Rectal smooth muscle tissue (tissue), 1 donor: ENCODE results near the gene USP24.

Source experiments
- H3K27ac ChIP-seq: one replicate; pipeline ENCODE4 v1.7.0; 2013; ENCODE audit warnings: low read depth, low read length, inconsistent platforms
- H3K27me3 ChIP-seq: one replicate; pipeline ENCODE4 v1.7.0; 2013; ENCODE audit warnings: low read length; ENCODE audit not compliant: control insufficient read depth, insufficient read depth
- H3K36me3 ChIP-seq: one replicate; pipeline ENCODE4 v1.7.0; 2013; ENCODE audit warnings: low read length; ENCODE audit not compliant: control insufficient read depth, insufficient read depth
- H3K4me1 ChIP-seq: one replicate; pipeline ENCODE4 v1.7.0; 2013; ENCODE audit warnings: low read length; ENCODE audit not compliant: control insufficient read depth, insufficient read depth
- H3K4me3 ChIP-seq: one replicate; pipeline ENCODE4 v1.7.0; 2013; ENCODE audit warnings: low read length
- H3K9ac ChIP-seq: one replicate; pipeline ENCODE4 v1.7.0; 2013; ENCODE audit warnings: low read length

USP24 gene, protein sequence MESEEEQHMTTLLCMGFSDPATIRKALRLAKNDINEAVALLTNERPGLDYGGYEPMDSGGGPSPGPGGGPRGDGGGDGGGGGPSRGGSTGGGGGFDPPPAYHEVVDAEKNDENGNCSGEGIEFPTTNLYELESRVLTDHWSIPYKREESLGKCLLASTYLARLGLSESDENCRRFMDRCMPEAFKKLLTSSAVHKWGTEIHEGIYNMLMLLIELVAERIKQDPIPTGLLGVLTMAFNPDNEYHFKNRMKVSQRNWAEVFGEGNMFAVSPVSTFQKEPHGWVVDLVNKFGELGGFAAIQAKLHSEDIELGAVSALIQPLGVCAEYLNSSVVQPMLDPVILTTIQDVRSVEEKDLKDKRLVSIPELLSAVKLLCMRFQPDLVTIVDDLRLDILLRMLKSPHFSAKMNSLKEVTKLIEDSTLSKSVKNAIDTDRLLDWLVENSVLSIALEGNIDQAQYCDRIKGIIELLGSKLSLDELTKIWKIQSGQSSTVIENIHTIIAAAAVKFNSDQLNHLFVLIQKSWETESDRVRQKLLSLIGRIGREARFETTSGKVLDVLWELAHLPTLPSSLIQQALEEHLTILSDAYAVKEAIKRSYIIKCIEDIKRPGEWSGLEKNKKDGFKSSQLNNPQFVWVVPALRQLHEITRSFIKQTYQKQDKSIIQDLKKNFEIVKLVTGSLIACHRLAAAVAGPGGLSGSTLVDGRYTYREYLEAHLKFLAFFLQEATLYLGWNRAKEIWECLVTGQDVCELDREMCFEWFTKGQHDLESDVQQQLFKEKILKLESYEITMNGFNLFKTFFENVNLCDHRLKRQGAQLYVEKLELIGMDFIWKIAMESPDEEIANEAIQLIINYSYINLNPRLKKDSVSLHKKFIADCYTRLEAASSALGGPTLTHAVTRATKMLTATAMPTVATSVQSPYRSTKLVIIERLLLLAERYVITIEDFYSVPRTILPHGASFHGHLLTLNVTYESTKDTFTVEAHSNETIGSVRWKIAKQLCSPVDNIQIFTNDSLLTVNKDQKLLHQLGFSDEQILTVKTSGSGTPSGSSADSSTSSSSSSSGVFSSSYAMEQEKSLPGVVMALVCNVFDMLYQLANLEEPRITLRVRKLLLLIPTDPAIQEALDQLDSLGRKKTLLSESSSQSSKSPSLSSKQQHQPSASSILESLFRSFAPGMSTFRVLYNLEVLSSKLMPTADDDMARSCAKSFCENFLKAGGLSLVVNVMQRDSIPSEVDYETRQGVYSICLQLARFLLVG (N-terminal part only)

DNA sequence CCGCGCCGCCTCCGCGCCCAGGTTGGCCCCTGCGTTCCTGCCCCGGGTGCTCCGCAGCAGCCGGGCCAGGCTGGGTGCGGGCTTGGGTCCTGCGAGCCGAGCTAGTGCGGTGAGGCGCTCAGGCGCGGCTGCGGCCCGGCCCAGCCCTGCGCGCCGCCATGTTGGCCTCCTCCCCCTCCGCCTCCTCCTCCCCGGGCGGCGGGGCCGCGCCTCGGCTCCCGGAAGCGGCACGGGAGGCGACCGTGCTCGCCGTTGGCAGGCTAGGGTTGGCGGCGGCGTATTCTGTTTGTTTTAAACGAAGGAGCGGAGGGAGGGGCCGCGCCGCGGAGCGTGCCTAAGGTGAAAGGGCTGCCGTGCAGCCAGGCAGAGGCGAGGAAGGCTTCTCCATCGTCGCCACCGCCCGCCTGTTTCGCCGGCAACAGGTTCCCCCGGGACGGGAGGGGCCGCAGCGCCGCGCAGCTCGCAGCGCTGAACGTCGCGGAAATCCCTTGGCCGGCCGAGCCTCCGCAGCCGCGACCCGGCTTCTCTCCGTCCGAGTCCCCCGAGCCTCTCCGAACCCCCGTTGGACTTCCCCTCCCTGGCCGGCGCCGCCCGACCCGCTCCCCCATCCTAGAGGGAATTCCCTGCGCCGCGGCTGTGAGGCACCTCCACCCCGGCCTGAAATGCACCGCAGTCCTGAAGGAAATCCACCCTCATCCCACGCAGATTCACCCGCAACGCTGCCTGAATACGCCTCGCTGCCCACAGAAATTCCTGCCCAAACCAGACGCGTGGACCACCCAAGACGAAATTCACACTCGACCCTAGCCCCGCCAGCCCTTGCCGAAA, at the start of gene USP24:
TSS of gene USP24 (minus strand) at position 171 of the 828 bp plus-strand sequence. CDS start 251 bp downstream, outside the sequence.
- Histone ChIP-seq H3K27ac (peak within 1 kb of the TSS; percentile 96), H3K9ac (peak within 1 kb of the TSS; percentile 94), H3K4me1 (peaks cover 15% of the 10 kb centered on the region), H3K27me3 (no peaks in the 10 kb centered on the region), H3K4me3 (peak within 1 kb of the TSS; percentile 92), H3K36me3 (no peaks in the 10 kb centered on the region)

GRCh38 chr1:55262822-55263221, 47.7 kb upstream of the USP24 start:
- no peak overlapping the region for H3K4me3 ChIP-seq
- no peaks in the 10 kb centered on the region for H3K4me1 ChIP-seq
- no peaks in the 10 kb centered on the region for H3K36me3 ChIP-seq
- no peak overlapping the region for H3K27ac ChIP-seq
- H3K27me3 ChIP-seq = no peaks in the 10 kb centered on the region
- H3K9ac ChIP-seq = no peak overlapping the region

DNA sequence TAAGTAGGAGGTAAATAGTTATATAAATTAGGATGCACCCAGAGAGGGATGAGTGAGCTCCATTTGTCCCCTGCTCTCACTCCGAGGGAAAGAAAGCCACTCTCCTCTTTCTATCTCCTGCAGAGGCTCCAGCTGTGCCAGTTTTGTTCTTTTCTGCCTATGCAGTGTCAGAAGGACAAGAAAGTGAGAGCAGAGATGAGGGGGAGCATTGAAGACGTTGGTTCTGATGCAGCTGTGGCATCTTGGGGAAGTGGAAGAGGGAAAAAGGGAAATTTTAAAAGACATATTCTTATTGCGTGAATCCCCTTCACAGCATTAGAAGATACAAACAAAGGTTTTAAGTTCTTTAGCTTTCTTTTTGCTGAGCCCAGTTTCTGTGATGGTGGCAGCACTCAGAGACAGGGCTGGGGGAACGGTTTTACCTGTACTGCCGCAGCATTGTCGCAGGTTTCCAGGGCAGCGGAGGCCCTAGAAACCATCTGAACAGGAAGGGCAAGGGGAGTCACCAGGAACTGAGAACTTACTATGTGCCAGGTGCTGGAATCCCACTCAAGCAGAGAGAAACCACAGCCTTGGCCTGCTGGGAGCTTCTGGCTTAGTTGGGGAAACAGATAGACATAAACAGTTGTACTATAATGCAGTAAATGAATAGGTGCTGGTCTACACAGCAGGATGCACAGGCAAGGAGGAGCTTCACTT, 44.9 kb upstream of the USP24 start:
- no peaks in the 10 kb centered on the region for H3K4me1 ChIP-seq
- H3K27me3 ChIP-seq = no peaks in the 10 kb centered on the region
- no peak overlapping the region for H3K9ac ChIP-seq
- no peak overlapping the region for H3K27ac ChIP-seq
- H3K4me3 ChIP-seq = no peak overlapping the region
- H3K36me3 ChIP-seq = no peaks in the 10 kb centered on the region

DNA sequence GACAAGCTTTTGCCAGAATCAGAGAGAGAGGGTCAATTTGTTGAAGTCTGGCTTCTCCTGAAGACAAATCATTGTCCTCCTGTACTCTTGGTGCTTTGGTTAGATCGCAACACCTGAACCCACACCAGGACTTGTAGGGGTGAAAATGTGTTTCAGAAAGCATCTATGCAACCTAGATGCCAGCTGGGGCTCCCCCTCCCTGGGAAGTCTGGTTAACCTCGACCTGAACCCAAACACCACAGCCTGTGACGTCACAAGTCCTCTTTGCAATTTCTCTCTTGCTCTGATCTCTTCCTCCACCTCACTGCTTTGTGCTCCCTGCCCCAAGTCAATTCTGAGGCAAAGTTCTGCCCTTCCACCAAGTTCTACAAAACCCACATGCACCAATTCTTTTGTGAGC, 42.8 kb upstream of the USP24 start:
- Histone ChIP-seq H3K4me1 (no peaks in the 10 kb centered on the region), H3K9ac (no peak overlapping the region)

DNA sequence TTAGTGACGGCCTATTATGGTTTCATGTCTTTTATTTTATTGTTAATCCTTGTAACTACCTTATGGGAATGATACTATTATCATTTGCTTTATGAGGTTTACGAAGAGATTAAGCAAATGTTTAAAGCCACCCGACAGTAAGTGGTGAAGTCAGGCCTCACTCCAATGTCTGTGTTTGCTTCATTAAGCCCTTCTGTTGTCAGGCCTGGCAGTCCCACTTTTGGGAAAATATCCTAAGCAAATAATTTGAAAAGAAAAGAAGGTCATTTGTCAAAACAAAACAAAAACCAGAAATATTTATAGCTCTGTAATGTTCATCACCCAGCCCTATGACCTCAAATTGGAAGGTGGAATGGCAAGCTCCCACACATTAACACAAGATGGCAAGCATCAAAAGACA, 40.7 kb upstream of the USP24 start:
- Histone ChIP-seq H3K4me1 (no peaks in the 10 kb centered on the region), H3K36me3 (no peaks in the 10 kb centered on the region)

More for the DNA sequence above, 42.8 kb upstream of the USP24 start:
- H3K27ac ChIP-seq = no peak overlapping the region
- H3K27me3 ChIP-seq = no peaks in the 10 kb centered on the region
- no peak overlapping the region for H3K4me3 ChIP-seq
- H3K36me3 ChIP-seq = no peaks in the 10 kb centered on the region

GRCh38 chr1:55252942-55253589, 37.9 kb upstream of the USP24 start:
- Histone ChIP-seq H3K4me3 (no peak overlapping the region), H3K36me3 (no peaks in the 10 kb centered on the region), H3K9ac (no peak overlapping the region), H3K4me1 (no peaks in the 10 kb centered on the region), H3K27ac (no peak overlapping the region), H3K27me3 (no peaks in the 10 kb centered on the region)

More for the DNA sequence above, 40.7 kb upstream of the USP24 start:
- Histone ChIP-seq H3K27ac (no peak overlapping the region), H3K4me3 (no peak overlapping the region), H3K9ac (no peak overlapping the region), H3K27me3 (no peaks in the 10 kb centered on the region)

- no peak overlapping the region for H3K4me3 ChIP-seq
- H3K9ac ChIP-seq = no peak overlapping the region
- no peaks in the 10 kb centered on the region for H3K27me3 ChIP-seq
- H3K4me1 ChIP-seq = no peaks in the 10 kb centered on the region
- H3K36me3 ChIP-seq = no peaks in the 10 kb centered on the region
- no peak overlapping the region for H3K27ac ChIP-seq
Measured at GRCh38 chr1:55250399-55251075, 35.4 kb upstream of the USP24 start.

DNA sequence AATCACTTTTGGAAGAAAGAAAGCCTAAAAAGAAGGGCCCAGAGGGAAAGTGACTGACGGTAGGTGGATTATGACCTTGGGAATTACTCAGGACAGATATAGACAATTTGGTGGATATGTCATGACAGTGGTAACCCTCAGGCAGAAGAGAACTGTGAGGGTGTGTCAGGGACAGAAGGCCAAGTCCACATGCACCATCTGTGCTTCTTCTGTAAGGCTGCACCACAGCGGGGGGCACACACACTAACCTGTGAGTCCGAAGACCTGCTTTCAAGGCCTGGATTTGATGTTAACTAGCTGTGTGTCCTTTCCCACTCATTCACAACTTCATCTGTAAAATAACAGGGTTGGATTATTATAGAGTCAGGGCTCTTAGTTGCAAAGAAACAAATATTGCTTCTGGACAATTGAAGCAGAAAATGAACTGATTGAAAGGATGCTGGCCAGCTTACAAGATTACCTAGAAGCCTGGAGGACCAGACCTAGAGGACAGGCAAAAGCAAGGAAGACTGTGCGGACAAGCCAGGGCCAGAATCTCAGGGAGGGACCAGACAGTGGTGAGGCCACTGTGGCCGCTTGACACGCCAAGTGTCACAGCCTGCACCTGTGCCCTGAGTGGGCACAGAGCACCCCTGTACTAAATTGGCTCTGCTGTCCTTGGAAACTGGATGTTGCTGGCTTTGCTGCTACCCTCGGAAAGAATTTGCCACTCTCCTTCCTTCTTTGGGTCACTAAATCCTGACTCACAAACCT, 34.7 kb upstream of the USP24 start:
- H3K27ac ChIP-seq = no peak overlapping the region

DNA sequence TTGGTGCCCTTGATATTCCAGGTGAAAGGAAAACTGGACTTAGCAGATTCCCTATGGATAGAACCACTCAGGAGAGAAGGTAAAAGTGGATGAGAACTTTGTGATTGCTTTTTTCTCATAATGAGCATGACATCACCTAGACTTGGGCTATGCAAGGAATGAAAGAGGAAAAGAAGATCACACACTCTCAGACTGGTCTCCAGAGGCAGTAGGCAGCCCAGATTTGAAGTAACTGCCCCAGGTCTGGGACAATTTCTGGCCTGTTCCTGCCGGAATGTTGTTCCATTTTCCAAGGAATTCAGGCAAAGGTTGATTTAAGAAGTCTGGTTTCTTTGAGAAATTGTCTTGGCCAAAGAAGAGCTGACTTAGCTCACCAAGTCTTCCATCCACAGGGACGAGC, 31.7 kb upstream of the USP24 start:
- H3K27ac ChIP-seq = no peak overlapping the region

More for the DNA sequence above, 34.7 kb upstream of the USP24 start:
- Histone ChIP-seq H3K9ac (no peak overlapping the region), H3K4me3 (no peak overlapping the region), H3K36me3 (no peaks in the 10 kb centered on the region), H3K4me1 (no peaks in the 10 kb centered on the region), H3K27me3 (no peaks in the 10 kb centered on the region)

GRCh38 chr1:55246331-55246730, 31.2 kb upstream of the USP24 start:
- Histone ChIP-seq H3K27me3 (no peaks in the 10 kb centered on the region), H3K27ac (no peak overlapping the region), H3K9ac (no peak overlapping the region), H3K4me3 (no peak overlapping the region), H3K36me3 (no peaks in the 10 kb centered on the region), H3K4me1 (no peaks in the 10 kb centered on the region)

More for the DNA sequence above, 31.7 kb upstream of the USP24 start:
- Histone ChIP-seq H3K27me3 (no peaks in the 10 kb centered on the region), H3K9ac (no peak overlapping the region), H3K4me1 (no peaks in the 10 kb centered on the region), H3K4me3 (no peak overlapping the region), H3K36me3 (no peaks in the 10 kb centered on the region)
